A673 (cell line): ENCODE measurements around the gene CTNNA3. TPM values are rescaled to one million over a fixed set of nuclear protein-coding genes. Genes with fewer than 3 reads are reported as not detected.

ENCODE experiments used
- BruUV-seq: library from RNA; stranded (reverse); fragments of 400-500 nt; replicated peaks from 2 replicates; lab custom pipeline; 2021; lab: Mats Ljungman, UMichigan
- CTCF ChIA-PET: fragments of 300-600 bp; sonication (Branson Sonifier 250); formaldehyde crosslinking; loops from one replicate; lab custom pipeline; 2022; ENCODE audit warnings: antibody characterized with exemption; lab: Charles Lee
- POLR2A ChIA-PET: fragments of 300-600 bp; sonication (Branson Sonifier 250); formaldehyde crosslinking; loops from one replicate; lab custom pipeline; 2022; ENCODE audit warnings: antibody characterized with exemption; ENCODE audit not compliant: low non-redundant PET; lab: Charles Lee
- DNase-seq: peaks from one replicate; pipeline ENCODE4 v3.0.0-alpha.2; 2015; ENCODE audit warnings: low spot score
- H3K27ac ChIP-seq: fragments of 200-600 bp; sonication (generic); 2 replicates; pipeline ENCODE4 v1.5.1; 2016; ENCODE audit warnings: mixed run types, low read depth, mild to moderate bottlenecking, mixed read lengths, antibody characterized with exemption, low read length; ENCODE audit not compliant: poor library complexity, severe bottlenecking
- H3K27me3 ChIP-seq: fragments of 200-600 bp; sonication (generic); replicated peaks from 2 replicates; pipeline ENCODE4 v1.6.1; 2017; ENCODE audit warnings: mixed run types, low read depth, mild to moderate bottlenecking, mixed read lengths, antibody characterized with exemption, low read length; ENCODE audit not compliant: insufficient read depth, poor library complexity
- H3K36me3 ChIP-seq: fragments of 200-600 bp; sonication (generic); 2 replicates; pipeline ENCODE4 v1.6.1; 2016; ENCODE audit warnings: mixed run types, mild to moderate bottlenecking, mixed read lengths, antibody characterized with exemption, low read length; ENCODE audit not compliant: insufficient read depth, poor library complexity, severe bottlenecking
- H3K4me1 ChIP-seq: fragments of 200-600 bp; sonication (generic); 2 replicates; pipeline ENCODE4 v1.6.1; 2017; ENCODE audit warnings: mixed run types, mild to moderate bottlenecking, mixed read lengths, antibody characterized with exemption, low read length; ENCODE audit not compliant: insufficient read depth, poor library complexity, severe bottlenecking
- H3K4me3 ChIP-seq: fragments of 200-600 bp; sonication (generic); 2 replicates; pipeline ENCODE4 v1.5.1; 2016; ENCODE audit warnings: low read depth, mixed run types, mild to moderate bottlenecking, mixed read lengths, low read length; ENCODE audit not compliant: poor library complexity, severe bottlenecking
- H3K9me3 ChIP-seq: fragments of 200-600 bp; sonication (generic); 2 replicates; pipeline ENCODE4 v1.6.1; 2016; ENCODE audit warnings: mixed run types, low read depth, mild to moderate bottlenecking, mixed read lengths, antibody characterized with exemption, low read length; ENCODE audit not compliant: poor library complexity, severe bottlenecking
- EZH2 ChIP-seq: fragments of 200-600 bp; sonication (generic); IDR thresholded peaks from 2 replicates; pipeline ENCODE4 v1.6.1; 2017; ENCODE audit warnings: borderline replicate concordance, low read depth, mild to moderate bottlenecking, mixed read lengths, antibody characterized with exemption, low read length; ENCODE audit not compliant: poor library complexity, severe bottlenecking
- intact Hi-C: fragments of 100-400 bp; cut with micrococcal nuclease; formaldehyde crosslinking; loops from one replicate; pipeline ENCODE4 v1.10.0; 2022; ENCODE audit not compliant: unreplicated experiment
- total RNA-seq: library from RNA; stranded (reverse); gene quantifications from 2 replicates; pipeline ENCODE4 v1.2.3, GENCODE V29; 2021
- TF ChIP-seq, protein P1 (sequence below): fragments of 300-800, 200-600 bp; sonication (generic); conservative IDR thresholded peaks from 2 replicates; pipeline ENCODE4 v1.5.1; 2017; ENCODE audit warnings: low read depth, mild to moderate bottlenecking, antibody characterized with exemption, low read length, moderate library complexity, mixed read lengths

The CTNNA3 gene
- total RNA-seq, 1 experiment from 2014 or later: not detected

- ChIA-PET CTCF (no interaction called here), POLR2A (no interaction called here)
- no peak for DNase-seq
- H3K36me3 ChIP-seq: no peaks in the 10 kb centered on the region
- TF ChIP-seq EZH2: no peak
- H3K27ac ChIP-seq: no peak overlapping the region
- BruUV-seq: no TSS peak
- no peaks in the 10 kb centered on the region for H3K4me1 ChIP-seq
- no peaks in the 10 kb centered on the region for H3K9me3 ChIP-seq
- no peak overlapping the region for H3K4me3 ChIP-seq
- intact Hi-C loops: no loop called here
- no peaks in the 10 kb centered on the region for H3K27me3 ChIP-seq
These were observed 1015.1 kb downstream of the CTNNA3 start for GRCh38 chr10:66680886-66681285.

DNA sequence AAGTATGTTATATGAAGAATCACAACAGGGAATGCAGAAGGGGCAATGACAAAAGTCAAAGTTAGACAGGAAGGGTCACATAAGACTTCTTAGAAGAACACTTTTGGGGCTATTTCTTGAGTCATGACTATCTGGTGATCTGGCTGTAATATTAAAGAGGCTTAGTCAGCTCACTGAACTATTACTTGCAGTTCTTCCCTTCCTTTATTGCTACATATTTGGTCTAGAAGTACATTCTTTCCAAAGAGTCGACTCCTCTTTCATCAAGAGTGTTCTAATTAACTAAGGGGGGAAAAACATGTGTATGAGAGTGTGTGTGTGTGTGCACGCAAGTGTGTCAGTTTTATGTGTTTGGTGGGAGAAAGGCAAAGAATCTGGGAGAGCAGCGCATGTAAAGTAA, 1017.5 kb downstream of the CTNNA3 start:
- intact Hi-C loops: no loop called here
- no peak for TF ChIP-seq EZH2
- TF ChIP-seq, protein P1, sequence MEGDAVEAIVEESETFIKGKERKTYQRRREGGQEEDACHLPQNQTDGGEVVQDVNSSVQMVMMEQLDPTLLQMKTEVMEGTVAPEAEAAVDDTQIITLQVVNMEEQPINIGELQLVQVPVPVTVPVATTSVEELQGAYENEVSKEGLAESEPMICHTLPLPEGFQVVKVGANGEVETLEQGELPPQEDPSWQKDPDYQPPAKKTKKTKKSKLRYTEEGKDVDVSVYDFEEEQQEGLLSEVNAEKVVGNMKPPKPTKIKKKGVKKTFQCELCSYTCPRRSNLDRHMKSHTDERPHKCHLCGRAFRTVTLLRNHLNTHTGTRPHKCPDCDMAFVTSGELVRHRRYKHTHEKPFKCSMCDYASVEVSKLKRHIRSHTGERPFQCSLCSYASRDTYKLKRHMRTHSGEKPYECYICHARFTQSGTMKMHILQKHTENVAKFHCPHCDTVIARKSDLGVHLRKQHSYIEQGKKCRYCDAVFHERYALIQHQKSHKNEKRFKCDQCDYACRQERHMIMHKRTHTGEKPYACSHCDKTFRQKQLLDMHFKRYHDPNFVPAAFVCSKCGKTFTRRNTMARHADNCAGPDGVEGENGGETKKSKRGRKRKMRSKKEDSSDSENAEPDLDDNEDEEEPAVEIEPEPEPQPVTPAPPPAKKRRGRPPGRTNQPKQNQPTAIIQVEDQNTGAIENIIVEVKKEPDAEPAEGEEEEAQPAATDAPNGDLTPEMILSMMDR: no peak
- no peaks in the 10 kb centered on the region for H3K4me1 ChIP-seq
- no peaks in the 10 kb centered on the region for H3K9me3 ChIP-seq
- ChIA-PET CTCF (no interaction called here), POLR2A (no interaction called here)
- H3K36me3 ChIP-seq: no peaks in the 10 kb centered on the region
- H3K27ac ChIP-seq: no peak overlapping the region
- no peak for DNase-seq
- no peaks in the 10 kb centered on the region for H3K27me3 ChIP-seq
- no TSS peak for BruUV-seq
- no peak overlapping the region for H3K4me3 ChIP-seq

DNA sequence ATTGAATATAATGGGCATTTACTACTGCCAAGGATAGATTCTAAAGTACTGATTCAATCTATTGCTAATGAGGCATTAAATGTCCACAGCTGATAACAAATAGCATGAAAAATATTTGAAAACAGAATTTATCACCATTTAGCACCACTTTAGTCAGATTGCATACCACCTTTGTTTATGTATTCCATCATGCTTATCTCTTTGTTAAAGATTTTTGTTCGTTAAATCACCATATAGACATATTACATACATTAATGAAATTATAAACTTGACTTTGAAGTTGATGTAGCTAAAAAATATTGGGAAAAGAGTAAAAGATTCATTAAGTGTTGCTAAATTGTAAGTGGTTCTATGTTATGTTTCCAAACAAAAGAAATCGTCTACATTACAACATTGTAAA, 1022.9 kb downstream of the CTNNA3 start:
- no peaks in the 10 kb centered on the region for H3K36me3 ChIP-seq
- H3K4me1 ChIP-seq: no peaks in the 10 kb centered on the region
- no peak for DNase-seq
- no peaks in the 10 kb centered on the region for H3K27me3 ChIP-seq
- intact Hi-C loops: no loop called here
- ChIA-PET CTCF (no interaction called here), POLR2A (no interaction called here)
- H3K4me3 ChIP-seq: no peak overlapping the region
- no peak overlapping the region for H3K27ac ChIP-seq
- no peak for TF ChIP-seq EZH2
- TF ChIP-seq, protein P1: no peak
- BruUV-seq: no TSS peak
- H3K9me3 ChIP-seq: no peaks in the 10 kb centered on the region

DNA sequence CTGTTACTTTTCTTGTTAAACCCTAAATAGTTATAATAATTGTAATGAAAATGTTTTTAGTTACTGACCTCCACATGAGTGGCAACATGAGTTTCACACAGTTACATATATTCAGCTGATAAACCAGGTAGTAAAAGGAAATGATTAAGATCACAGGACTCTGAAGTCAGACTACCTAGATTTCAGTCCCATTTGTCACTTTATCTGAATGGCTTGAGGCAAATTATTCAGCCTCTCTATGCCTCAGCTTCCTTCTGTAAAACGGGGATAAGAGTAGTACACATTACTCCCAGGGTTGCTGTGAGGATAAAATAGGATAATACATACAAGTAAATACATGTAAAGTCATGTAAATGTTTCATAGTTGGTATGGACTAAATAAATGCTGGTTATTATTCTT, 1024.4 kb downstream of the CTNNA3 start:
- ChIA-PET POLR2A (no interaction called here), CTCF (no interaction called here)
- no peaks in the 10 kb centered on the region for H3K27me3 ChIP-seq
- no peaks in the 10 kb centered on the region for H3K9me3 ChIP-seq
- TF ChIP-seq EZH2: no peak
- TF ChIP-seq, protein P1: no peak
- H3K4me1 ChIP-seq: no peaks in the 10 kb centered on the region
- no peak overlapping the region for H3K27ac ChIP-seq
- H3K4me3 ChIP-seq: no peak overlapping the region
- BruUV-seq: no TSS peak
- no peaks in the 10 kb centered on the region for H3K36me3 ChIP-seq
- intact Hi-C loops: no loop called here
- DNase-seq: no peak
